SU-DHL-6 (cell line): ENCODE measurements around the gene LPAR1.

Experiments
- H2AFZ ChIP-seq: fragments of 200-600 bp; sonication (generic); 2 replicates; pipeline ENCODE4 v1.6.1; 2014; ENCODE audit warnings: low read depth, mild to moderate bottlenecking, moderate library complexity, mixed read lengths, antibody characterized with exemption, low read length; ENCODE audit not compliant: severe bottlenecking
- H3F3A ChIP-seq: fragments of 200-600 bp; shearing (Covaris generic); 2 replicates; pipeline ENCODE4 v1.6.0; 2016; ENCODE audit warnings: antibody characterized with exemption, mild to moderate bottlenecking; ENCODE audit not compliant: insufficient read depth
- H3K27ac ChIP-seq: fragments of 200-600 bp; sonication (generic); 2 replicates; pipeline ENCODE4 v1.5.1; 2016; ENCODE audit warnings: low read depth, mild to moderate bottlenecking, low read length, moderate library complexity, mixed read lengths
- H3K27me3 ChIP-seq: fragments of 200-600 bp; sonication (generic), shearing (Covaris generic); 2 replicates; pipeline ENCODE4 v1.6.0; 2014; ENCODE audit warnings: mild to moderate bottlenecking, low read length
- H3K36me3 ChIP-seq: fragments of 200-600 bp; sonication (generic); 2 replicates; pipeline ENCODE4 v1.6.1; 2014; ENCODE audit warnings: mild to moderate bottlenecking, low read length, mixed read lengths
- H3K4me2 ChIP-seq: fragments of 300-600, 200-600 bp; shearing (Covaris generic), sonication (generic); 2 replicates; pipeline ENCODE4 v1.6.0; 2014; ENCODE audit warnings: low read length, low read depth, mild to moderate bottlenecking; ENCODE audit not compliant: poor library complexity, severe bottlenecking
- H3K4me3 ChIP-seq: fragments of 200-600 bp; sonication (generic); 2 replicates; pipeline ENCODE4 v1.5.1; 2014; ENCODE audit warnings: antibody characterized with exemption, low read length, mild to moderate bottlenecking, mixed read lengths; ENCODE audit not compliant: insufficient read depth, poor library complexity, severe bottlenecking
- H3K79me2 ChIP-seq: fragments of 200-600 bp; sonication (generic); 2 replicates; pipeline ENCODE4 v1.6.1; 2014; ENCODE audit warnings: mild to moderate bottlenecking, low read length, moderate library complexity; ENCODE audit not compliant: insufficient read depth
- H3K9ac ChIP-seq: fragments of 200-600 bp; sonication (generic); 2 replicates; pipeline ENCODE4 v1.7.0; 2014; ENCODE audit warnings: mild to moderate bottlenecking, low read length
- H3K9me2 ChIP-seq: fragments of 200-600 bp; sonication (generic); replicated peaks from 2 replicates; pipeline ENCODE4 v1.6.1; 2014; ENCODE audit warnings: low read length; ENCODE audit not compliant: insufficient read depth
- H3K9me3 ChIP-seq: fragments of 200-600 bp; sonication (generic); 2 replicates; pipeline ENCODE4 v1.6.1; 2014; ENCODE audit warnings: low read length, mixed read lengths; ENCODE audit not compliant: insufficient read depth
- H4K20me1 ChIP-seq: fragments of 200-600 bp; sonication (generic); 2 replicates; pipeline ENCODE4 v1.6.1; 2014; ENCODE audit warnings: low read depth, mild to moderate bottlenecking, antibody characterized with exemption, low read length, moderate library complexity, mixed read lengths
- CTCF ChIP-seq: fragments of 200-600 bp; sonication (generic); IDR thresholded peaks from one replicate; pipeline ENCODE4 v1.5.1; 2017; ENCODE audit warnings: antibody characterized with exemption, mild to moderate bottlenecking, low read length, moderate library complexity; ENCODE audit not compliant: insufficient read depth, poor library complexity, severe bottlenecking
- EZH2phosphoT487 ChIP-seq: fragments of 200-600 bp; sonication (generic), shearing (Covaris generic); conservative IDR thresholded peaks from 2 replicates; pipeline ENCODE4 v1.6.1; 2018; ENCODE audit warnings: mild to moderate bottlenecking, antibody characterized with exemption, low read length, moderate library complexity, mixed read lengths

The LPAR1 gene

GRCh38 chr9:110844121-110844520 is 194.1 kb downstream of the LPAR1 start:
- Histone ChIP-seq H3K9ac (no peak overlapping the region), H3K79me2 (no peaks in the 10 kb centered on the region), H3K27ac (no peak overlapping the region), H3K4me3 (no peak overlapping the region), H2AFZ (no peak overlapping the region), H3K9me2 (no peaks in the 10 kb centered on the region), H4K20me1 (no peaks in the 10 kb centered on the region), H3K27me3 (no peaks in the 10 kb centered on the region), H3K36me3 (no peaks in the 10 kb centered on the region), H3K9me3 (no peaks in the 10 kb centered on the region), H3F3A (no peaks in the 10 kb centered on the region), H3K4me2 (no peak overlapping the region)
- TF ChIP-seq EZH2phosphoT487: no peak
- no peak for TF ChIP-seq CTCF

- Histone ChIP-seq H2AFZ (no peak overlapping the region), H3K79me2 (no peaks in the 10 kb centered on the region), H3K9me3 (no peaks in the 10 kb centered on the region), H3K9me2 (no peaks in the 10 kb centered on the region), H3K9ac (no peak overlapping the region), H3K4me2 (no peak overlapping the region), H3K4me3 (no peak overlapping the region), H4K20me1 (no peaks in the 10 kb centered on the region), H3K36me3 (no peaks in the 10 kb centered on the region), H3F3A (no peaks in the 10 kb centered on the region), H3K27me3 (no peaks in the 10 kb centered on the region), H3K27ac (no peak overlapping the region)
- TF ChIP-seq CTCF (no peak), EZH2phosphoT487 (no peak)
Observed at GRCh38 chr9:110842986-110843385, 195.3 kb downstream of the LPAR1 start.

- Histone ChIP-seq H3K27me3 (no peaks in the 10 kb centered on the region), H3K36me3 (no peaks in the 10 kb centered on the region), H3K4me2 (no peak overlapping the region), H4K20me1 (no peaks in the 10 kb centered on the region), H3F3A (no peaks in the 10 kb centered on the region), H3K27ac (no peak overlapping the region), H3K9me2 (no peaks in the 10 kb centered on the region), H3K4me3 (no peak overlapping the region), H3K79me2 (no peaks in the 10 kb centered on the region), H2AFZ (no peak overlapping the region), H3K9ac (no peak overlapping the region), H3K9me3 (no peaks in the 10 kb centered on the region)
- no peak for TF ChIP-seq EZH2phosphoT487
- no peak for TF ChIP-seq CTCF
Observed at GRCh38 chr9:110842169-110842568, 196.1 kb downstream of the LPAR1 start.
